Measurements from ENCODE around the gene CDH3. TPM values are rescaled to one million over a fixed set of nuclear protein-coding genes. Genes with fewer than 3 reads are reported as not detected.

Gene CDH3
- total and polyA plus RNA-seq, 2 of the 13 experiments (the other 11 are each of a cell fraction or from before 2014, with no cell fraction given): 0.11 TPM; not detected in 1

DNA sequence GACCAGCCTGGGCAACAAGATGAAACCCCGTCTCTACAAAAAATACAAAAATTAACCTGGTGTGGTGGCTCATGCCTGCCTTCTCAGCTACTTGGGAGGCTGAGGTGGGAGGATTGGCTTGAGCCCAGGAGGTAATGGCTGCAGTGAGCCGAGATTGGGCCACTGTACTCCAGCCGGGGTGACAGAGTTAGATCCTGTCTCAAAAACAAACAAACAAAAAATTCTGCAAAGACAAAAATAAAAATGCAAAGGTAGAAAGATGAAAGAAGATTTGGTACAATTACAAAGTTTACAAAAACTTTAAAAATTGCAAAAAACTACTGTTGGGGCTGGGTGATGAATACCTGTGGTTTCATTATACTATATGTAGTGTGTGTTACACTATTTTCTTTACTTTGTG is 86.5 kb downstream of the CDH3 start (continued):
- no peak for TF ChIP-seq SUZ12 (IDR thresholded peaks at IDR 0.05; ENCODE audit: low read depth, low read length)
- no peak for TF ChIP-seq KLF12 (CRISPR knock-in tag; IDR thresholded peaks at IDR 0.05; ENCODE audit: borderline replicate concordance)
- TF ChIP-seq ZSCAN20 (CRISPR knock-in tag; IDR thresholded peaks at IDR 0.05; ENCODE audit: borderline replicate concordance): no peak
- TF ChIP-seq, protein P1, sequence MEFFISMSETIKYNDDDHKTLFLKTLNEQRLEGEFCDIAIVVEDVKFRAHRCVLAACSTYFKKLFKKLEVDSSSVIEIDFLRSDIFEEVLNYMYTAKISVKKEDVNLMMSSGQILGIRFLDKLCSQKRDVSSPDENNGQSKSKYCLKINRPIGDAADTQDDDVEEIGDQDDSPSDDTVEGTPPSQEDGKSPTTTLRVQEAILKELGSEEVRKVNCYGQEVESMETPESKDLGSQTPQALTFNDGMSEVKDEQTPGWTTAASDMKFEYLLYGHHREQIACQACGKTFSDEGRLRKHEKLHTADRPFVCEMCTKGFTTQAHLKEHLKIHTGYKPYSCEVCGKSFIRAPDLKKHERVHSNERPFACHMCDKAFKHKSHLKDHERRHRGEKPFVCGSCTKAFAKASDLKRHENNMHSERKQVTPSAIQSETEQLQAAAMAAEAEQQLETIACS (CRISPR knock-in tag; IDR thresholded peaks at IDR 0.05): no peak
- TF ChIP-seq, protein P2, sequence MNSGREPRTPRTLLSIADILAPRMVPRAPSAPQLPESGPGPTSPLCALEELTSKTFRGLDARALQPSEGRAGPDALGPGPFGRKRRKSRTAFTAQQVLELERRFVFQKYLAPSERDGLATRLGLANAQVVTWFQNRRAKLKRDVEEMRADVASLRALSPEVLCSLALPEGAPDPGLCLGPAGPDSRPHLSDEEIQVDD (CRISPR knock-in tag; IDR thresholded peaks at IDR 0.05; ENCODE audit: borderline replicate concordance): no peak
- TF ChIP-seq, protein P3, sequence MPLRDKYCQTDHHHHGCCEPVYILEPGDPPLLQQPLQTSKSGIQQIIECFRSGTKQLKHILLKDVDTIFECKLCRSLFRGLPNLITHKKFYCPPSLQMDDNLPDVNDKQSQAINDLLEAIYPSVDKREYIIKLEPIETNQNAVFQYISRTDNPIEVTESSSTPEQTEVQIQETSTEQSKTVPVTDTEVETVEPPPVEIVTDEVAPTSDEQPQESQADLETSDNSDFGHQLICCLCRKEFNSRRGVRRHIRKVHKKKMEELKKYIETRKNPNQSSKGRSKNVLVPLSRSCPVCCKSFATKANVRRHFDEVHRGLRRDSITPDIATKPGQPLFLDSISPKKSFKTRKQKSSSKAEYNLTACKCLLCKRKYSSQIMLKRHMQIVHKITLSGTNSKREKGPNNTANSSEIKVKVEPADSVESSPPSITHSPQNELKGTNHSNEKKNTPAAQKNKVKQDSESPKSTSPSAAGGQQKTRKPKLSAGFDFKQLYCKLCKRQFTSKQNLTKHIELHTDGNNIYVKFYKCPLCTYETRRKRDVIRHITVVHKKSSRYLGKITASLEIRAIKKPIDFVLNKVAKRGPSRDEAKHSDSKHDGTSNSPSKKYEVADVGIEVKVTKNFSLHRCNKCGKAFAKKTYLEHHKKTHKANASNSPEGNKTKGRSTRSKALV (CRISPR knock-in tag; IDR thresholded peaks at IDR 0.05): no peak

DNA sequence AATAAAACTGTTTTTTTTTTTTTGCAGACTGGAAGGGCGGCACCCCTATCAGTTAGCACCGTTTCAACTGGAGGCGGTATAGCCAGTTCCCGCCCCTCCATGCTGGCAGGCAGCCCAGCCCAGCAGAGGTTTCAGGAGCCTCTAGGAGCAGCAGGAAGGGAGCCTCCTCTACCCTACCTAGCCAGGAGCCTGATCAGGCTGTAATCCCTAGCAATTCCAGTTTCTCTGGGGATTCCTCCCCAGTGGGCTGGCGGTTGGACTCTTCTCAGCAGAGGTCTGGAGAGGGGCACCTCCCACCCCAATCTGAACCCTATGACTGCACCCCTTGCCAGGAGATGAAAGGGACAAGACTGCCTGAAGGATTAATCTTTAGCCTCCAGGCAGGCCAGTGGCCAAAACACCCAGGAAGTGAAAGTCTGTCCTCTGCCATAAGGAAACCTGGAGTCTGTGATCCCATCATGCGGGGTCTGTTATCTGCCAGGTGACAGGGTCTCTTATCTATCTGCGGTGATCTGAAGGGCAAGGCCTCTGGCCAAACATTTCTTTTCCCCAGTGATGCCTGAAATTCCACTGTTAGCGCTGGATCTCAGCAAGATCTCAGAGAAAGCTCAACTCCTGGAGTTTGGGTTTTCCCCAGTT is 87.1 kb downstream of the CDH3 start:
- H3K4me3 ChIP-seq (replicated peaks in 1 of 3; ENCODE audit: insufficient read depth in 1 of 3, low read depth in 2 of 3, low read length in 3 of 3): peak overlapping the region; percentile 2 to 47 (median 30)
- in situ Hi-C loops (cut with HindIII; ENCODE audit: extremely low pct_ligation_motif_present, low pct_unique_long_range_greater_than_20kb) (no loop called here), intact Hi-C loops (cut with micrococcal nuclease; ENCODE audit: unreplicated experiment) (no loop called here)
- H3K9ac ChIP-seq (ENCODE audit: insufficient read depth, low read depth, low read length): peak overlapping the region; percentile 30; the same call in 1 of the 2 replicates
- no peaks in the 10 kb centered on the region for H4K20me1 ChIP-seq (ENCODE audit: insufficient read depth, low read length)
- peaks cover 0 to 11% of the 10 kb centered on the region in 2 experiments; a peak in 2 of 5 replicates for H3K27me3 ChIP-seq (ENCODE audit: control insufficient read depth in 1 of 2, insufficient read depth in 2 of 2, low read length in 2 of 2)
- ATAC-seq: peak; percentile 89
- peak overlapping the region; percentile 18 for H2AFZ ChIP-seq (ENCODE audit: low read length)
- H3K79me2 ChIP-seq (ENCODE audit: insufficient read depth, low read length): no peaks in the 10 kb centered on the region
- no TSS peak for BruUV-seq (replicated peaks)
- no peak for FAIRE-seq
- ChIA-PET CTCF (ENCODE audit: low intra/inter-chr PET ratio, low total read pairs) (no interaction called here), POLR2A (interaction anchor here (0.9 to 1.5 kb wide), 3 partner anchors 12 to 55 kb away, joined by 3 to 4 read pairs (median 3); no protein-coding TSS in a partner anchor)
- H3K9me3 ChIP-seq (ENCODE audit: low read length): no peaks in the 10 kb centered on the region
- peaks cover 57% of the 10 kb centered on the region for H3K4me1 ChIP-seq (ENCODE audit: insufficient read depth, low read length)
- WGBS (ENCODE audit: low lambda C conversion rate): 1% methylated on average over 7 of the region's 8 CpGs
- H3K27ac ChIP-seq (ENCODE audit: extremely low read length, insufficient read depth, low read length): peak overlapping the region; percentile 16
- H3K4me2 ChIP-seq (ENCODE audit: low read depth, low read length): peak overlapping the region; percentile 61
- DNase-seq (ENCODE audit: low spot score): peak; percentile 62
- H3K36me3 ChIP-seq (replicated peaks in 1 of 2; ENCODE audit: control insufficient read depth in 1 of 2, insufficient read depth in 2 of 2, low read length in 2 of 2): no peaks in the 10 kb centered on the region
- TF ChIP-seq TSC22D2 (CRISPR knock-in tag; IDR thresholded peaks at IDR 0.05; ENCODE audit: borderline replicate concordance) (no peak), ZNF644 (CRISPR knock-in tag; IDR thresholded peaks at IDR 0.05; ENCODE audit: low read depth) (0 out of 2 replicates have a peak, but pooled peaks have one; percentile 10), ZSCAN25 (CRISPR knock-in tag; IDR thresholded peaks at IDR 0.05) (peak; percentile 44; the same call in 1 of the 2 replicates), THAP11 (CRISPR knock-in tag; IDR thresholded peaks at IDR 0.05) (0 out of 2 replicates have a peak, but pooled peaks have one; percentile 10), NKX3-1 (CRISPR knock-in tag; IDR thresholded peaks at IDR 0.05) (no peak), ZNF629 (CRISPR knock-in tag; conservative IDR thresholded peaks at IDR 0.05) (0 out of 2 replicates have a peak, but pooled peaks have one; percentile 17), HNF4A (CRISPR knock-in tag; IDR thresholded peaks at IDR 0.05) (peak; percentile 22; the same call in 1 of the 2 replicates), ZFAT (CRISPR knock-in tag; conservative IDR thresholded peaks at IDR 0.05) (no peak), LCORL (IDR thresholded peaks at IDR 0.05) (no peak), LCORL (CRISPR knock-in tag; IDR thresholded peaks at IDR 0.05) (peak; percentile 77; the same call in 1 of the 2 replicates), SMARCC2 (IDR thresholded peaks at IDR 0.05) (no peak), HOXA3 (CRISPR knock-in tag; IDR thresholded peaks at IDR 0.05) (0 out of 2 replicates have a peak, but pooled peaks have one; percentile 29)
- TF ChIP-seq, protein P4, sequence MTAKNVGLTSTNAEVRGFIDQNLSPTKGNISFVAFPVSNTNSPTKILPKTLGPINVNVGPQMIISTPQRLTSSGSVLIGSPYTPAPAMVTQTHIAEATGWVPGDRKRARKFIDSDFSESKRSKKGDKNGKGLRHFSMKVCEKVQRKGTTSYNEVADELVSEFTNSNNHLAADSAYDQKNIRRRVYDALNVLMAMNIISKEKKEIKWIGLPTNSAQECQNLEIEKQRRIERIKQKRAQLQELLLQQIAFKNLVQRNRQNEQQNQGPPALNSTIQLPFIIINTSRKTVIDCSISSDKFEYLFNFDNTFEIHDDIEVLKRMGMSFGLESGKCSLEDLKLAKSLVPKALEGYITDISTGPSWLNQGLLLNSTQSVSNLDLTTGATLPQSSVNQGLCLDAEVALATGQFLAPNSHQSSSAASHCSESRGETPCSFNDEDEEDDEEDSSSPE (CRISPR knock-in tag; IDR thresholded peaks at IDR 0.05): 0 out of 2 replicates have a peak, but pooled peaks have one; percentile 25
